Gastroesophageal sphincter (tissue), 3 donors: ENCODE measurements around the gene CCT7.

Source experiments
- CTCF ChIP-seq, 4 experiments: fragments of 200-600 bp in 2 of 4; fragments of 450-650 bp in 2 of 4; sonication (generic) in 1 of 4; IDR thresholded peaks; one replicate each; pipeline ENCODE4 v1.5.1; 2017 to 2019; ENCODE audit warnings: antibody characterized with exemption in 4 of 4, mild to moderate bottlenecking in 2 of 4, moderate library complexity in 2 of 4
- POLR2AphosphoS5 ChIP-seq: sonication (generic); formaldehyde crosslinking; IDR thresholded peaks from one replicate; pipeline ENCODE4 v1.6.1; 2017; ENCODE audit warnings: antibody characterized with exemption

- no peak for TF ChIP-seq CTCF (IDR thresholded peaks at IDR 0.05)
- no peak for TF ChIP-seq POLR2AphosphoS5
Observed at GRCh38 chr2:73286134-73286655, 52.1 kb downstream of the CCT7 start.
